HepG2 (cell line): ENCODE data around the gene CYB561. TPM values are rescaled to one million over a fixed set of nuclear protein-coding genes. Genes with fewer than 3 reads are reported as not detected.

Experiments
- ARNT2 ChIP-seq: sonication (generic); formaldehyde crosslinking; IDR thresholded peaks from 2 replicates; pipeline ENCODE4 v1.8.0; 2022; ENCODE audit warnings: mild to moderate bottlenecking, low read depth, missing genetic modification reagents, moderate library complexity
- BRCA1 ChIP-seq: sonication (generic); formaldehyde crosslinking; IDR thresholded peaks from 2 replicates; pipeline ENCODE4 v1.4.0; 2020; ENCODE audit warnings: missing genetic modification reagents
- CBFB ChIP-seq: sonication (generic); formaldehyde crosslinking; IDR thresholded peaks from 2 replicates; pipeline ENCODE4 v1.4.0; 2020; ENCODE audit warnings: missing genetic modification reagents
- CHCHD3 ChIP-seq: sonication (generic); formaldehyde crosslinking; IDR thresholded peaks from 2 replicates; pipeline ENCODE4 v1.8.0; 2022; ENCODE audit warnings: mild to moderate bottlenecking, missing genetic modification reagents, moderate library complexity
- ESRRA ChIP-seq: sonication (generic); formaldehyde crosslinking; IDR thresholded peaks from 2 replicates; pipeline ENCODE4 v1.5.1; 2020; ENCODE audit warnings: mild to moderate bottlenecking, low read depth, missing genetic modification reagents
- FOXO1 ChIP-seq: sonication (generic); formaldehyde crosslinking; IDR thresholded peaks from 2 replicates; pipeline ENCODE4 v1.4.0; 2020; ENCODE audit warnings: missing genetic modification reagents
- HES4 ChIP-seq: sonication (generic); formaldehyde crosslinking; IDR thresholded peaks from 2 replicates; pipeline ENCODE4 v1.9.0; 2021; ENCODE audit warnings: mild to moderate bottlenecking, missing genetic modification reagents, borderline replicate concordance
- HNRNPH1 ChIP-seq: fragments of 200-400 bp; formaldehyde crosslinking; optimal IDR thresholded peaks from 2 replicates; pipeline ENCODE3; 2017; ENCODE audit warnings: mild to moderate bottlenecking, low read depth, low read length
- IKZF1 ChIP-seq: fragments of 450-650 bp; IDR thresholded peaks from 2 replicates; pipeline ENCODE4 v1.7.1; 2016
- JDP2 ChIP-seq: sonication (generic); formaldehyde crosslinking; IDR thresholded peaks from 2 replicates; pipeline ENCODE4 v1.8.1; 2022; ENCODE audit warnings: missing genetic modification reagents, borderline replicate concordance
- JUND ChIP-seq: sonication (generic); formaldehyde crosslinking; IDR thresholded peaks from 2 replicates; pipeline ENCODE4 v1.8.0; 2022; ENCODE audit warnings: mild to moderate bottlenecking, missing genetic modification reagents
- KAT8 ChIP-seq: IDR thresholded peaks from 2 replicates; pipeline ENCODE4 v1.6.1; 2016; ENCODE audit warnings: missing genetic modification reagents, missing compliant biosample characterization
- KLF13 ChIP-seq: sonication (generic); formaldehyde crosslinking; IDR thresholded peaks from 2 replicates; pipeline ENCODE4 v1.4.0; 2020; ENCODE audit warnings: mild to moderate bottlenecking, missing genetic modification reagents
- MIER2 ChIP-seq: IDR thresholded peaks from 2 replicates; pipeline ENCODE4 v1.6.1; 2016; ENCODE audit warnings: missing biosample characterization, missing genetic modification reagents
- NR3C1 ChIP-seq: sonication (generic); formaldehyde crosslinking; IDR thresholded peaks from 2 replicates; pipeline ENCODE4 v1.4.0; 2020; ENCODE audit warnings: missing genetic modification reagents
- PRMT3 ChIP-seq: sonication (generic); formaldehyde crosslinking; IDR thresholded peaks from 2 replicates; pipeline ENCODE4 v1.8.1; 2022; ENCODE audit warnings: low read depth, mild to moderate bottlenecking, moderate library complexity, missing genetic modification reagents, borderline replicate concordance
- SPEN ChIP-seq: sonication (generic); formaldehyde crosslinking; IDR thresholded peaks from 2 replicates; pipeline ENCODE4 v1.5.1; 2020; ENCODE audit warnings: low read depth, mild to moderate bottlenecking, missing genetic modification reagents
- STAG1 ChIP-seq: sonication (generic); formaldehyde crosslinking; IDR thresholded peaks from 2 replicates; pipeline ENCODE4 v1.4.0; 2020; ENCODE audit warnings: missing genetic modification reagents
- SUZ12 ChIP-seq: fragments of 150-350 bp; IDR thresholded peaks from 2 replicates; pipeline ENCODE4 v1.6.1; 2014; ENCODE audit warnings: low read depth, low read length
- TBP ChIP-seq: sonication (generic); formaldehyde crosslinking; IDR thresholded peaks from 2 replicates; pipeline ENCODE4 v1.5.0; 2020; ENCODE audit warnings: missing genetic modification reagents
- TBX3 ChIP-seq: fragments of 450-650 bp; IDR thresholded peaks from 2 replicates; pipeline ENCODE4 v1.6.1; 2017; ENCODE audit warnings: antibody characterized with exemption, mild to moderate bottlenecking, inconsistent platforms, borderline replicate concordance
- TCF7L2 ChIP-seq: IDR thresholded peaks from 2 replicates; pipeline ENCODE4 v1.6.1; 2011; ENCODE audit warnings: mild to moderate bottlenecking, low read depth, low read length, moderate library complexity
- TEF ChIP-seq: sonication (generic); formaldehyde crosslinking; IDR thresholded peaks from 2 replicates; pipeline ENCODE4 v1.5.0; 2020; ENCODE audit warnings: missing genetic modification reagents
- ZBTB7B ChIP-seq: sonication (generic); formaldehyde crosslinking; IDR thresholded peaks from 2 replicates; pipeline ENCODE4 v1.4.0; 2020; ENCODE audit warnings: missing genetic modification reagents
- ZMAT3 ChIP-seq: sonication (generic); formaldehyde crosslinking; conservative IDR thresholded peaks from 2 replicates; pipeline ENCODE4 v1.7.0; 2021; ENCODE audit warnings: missing genetic modification reagents
- ZNF205 ChIP-seq: IDR thresholded peaks from 2 replicates; pipeline ENCODE4 v1.6.1; 2018; ENCODE audit warnings: missing biosample characterization, missing genetic modification reagents
- ZNF224 ChIP-seq: sonication (generic); formaldehyde crosslinking; IDR thresholded peaks from 2 replicates; pipeline ENCODE4 v1.5.0; 2020; ENCODE audit warnings: mild to moderate bottlenecking, missing genetic modification reagents
- ZNF496 ChIP-seq: sonication (generic); formaldehyde crosslinking; IDR thresholded peaks from 2 replicates; pipeline ENCODE4 v1.8.1; 2023; ENCODE audit warnings: mild to moderate bottlenecking, moderate library complexity, missing genetic modification reagents; ENCODE audit not compliant: insufficient replicate concordance
- ZNF563 ChIP-seq: sonication (generic); formaldehyde crosslinking; IDR thresholded peaks from 2 replicates; pipeline ENCODE4 v1.8.0; 2022; ENCODE audit warnings: mild to moderate bottlenecking, moderate library complexity, missing genetic modification reagents
- ZNF576 ChIP-seq: sonication (generic); formaldehyde crosslinking; IDR thresholded peaks from 2 replicates; pipeline ENCODE4 v1.4.0; 2020; ENCODE audit warnings: mild to moderate bottlenecking, missing genetic modification reagents
- polyA plus RNA-seq, 8 experiments: library from polyadenylated mRNA; depleted of rRNA in 3 of 8; stranded (reverse) in 7 of 8; unstranded in 1 of 8; fragments of >200 nt; fragmentation: Illumina TruSeq in 4 of 8; extraction: Trizol in 4 of 8; gene quantifications; 2 replicates each; pipeline versions ENCODE4 v1.2.1 to v1.2.3, GENCODE V29; 2011 to 2016; ENCODE audit warnings: low read depth in 4 of 8, missing spikeins in 1 of 8, mixed read lengths in 1 of 8; ENCODE audit not compliant: insufficient read depth in 1 of 8
- total RNA-seq, 5 experiments: library from RNA; depleted of rRNA; stranded (reverse); fragments of >200 nt; fragmentation: Illumina TruSeq; extraction: Trizol; gene quantifications; 2 replicates each; pipeline ENCODE4 v1.2.3, GENCODE V29; 2016; ENCODE audit warnings: low read depth in 1 of 5
- TF ChIP-seq, protein P1 (sequence below): sonication (generic); formaldehyde crosslinking; IDR thresholded peaks from 2 replicates; pipeline ENCODE4 v1.8.0; 2022; ENCODE audit warnings: mild to moderate bottlenecking, missing genetic modification reagents, borderline replicate concordance

Gene CYB561
- total and polyA plus RNA-seq, 2 of the 13 experiments (the other 11 are each of a cell fraction or from before 2014, with no cell fraction given) = 1.5 to 6.7 TPM

- TF ChIP-seq BRCA1 (CRISPR knock-in tag) (no peak), KLF13 (CRISPR knock-in tag) (no peak), HES4 (CRISPR knock-in tag) (no peak), ZNF224 (CRISPR knock-in tag) (no peak), ZBTB7B (CRISPR knock-in tag) (no peak), IKZF1 (no peak), PRMT3 (CRISPR knock-in tag) (no peak), ZNF496 (CRISPR knock-in tag) (no peak), MIER2 (CRISPR knock-in tag) (0 out of 2 replicates have a peak, but pooled peaks have one; percentile 49), KAT8 (CRISPR knock-in tag) (0 out of 2 replicates have a peak, but pooled peaks have one; percentile 27), TEF (CRISPR knock-in tag) (no peak), NR3C1 (no peak), SPEN (CRISPR knock-in tag) (no peak), ZMAT3 (CRISPR knock-in tag) (no peak), ARNT2 (no peak), ZNF563 (CRISPR knock-in tag) (no peak), FOXO1 (peak; percentile 31; the same call in 1 of the 2 replicates), ZNF576 (CRISPR knock-in tag) (no peak), JUND (CRISPR knock-in tag) (no peak), SUZ12 (no peak), CBFB (CRISPR knock-in tag) (no peak), ESRRA (peak; percentile 29; the same call in 1 of the 2 replicates), ZNF205 (CRISPR knock-in tag) (0 out of 2 replicates have a peak, but pooled peaks have one; percentile 50), STAG1 (CRISPR knock-in tag) (peak; percentile 88), HNRNPH1 (no peak), TBX3 (no peak), JDP2 (CRISPR knock-in tag) (no peak), CHCHD3 (0 out of 2 replicates have a peak, but pooled peaks have one; percentile 12), TCF7L2 (no peak), TBP (CRISPR knock-in tag) (no peak)
- TF ChIP-seq, protein P1, sequence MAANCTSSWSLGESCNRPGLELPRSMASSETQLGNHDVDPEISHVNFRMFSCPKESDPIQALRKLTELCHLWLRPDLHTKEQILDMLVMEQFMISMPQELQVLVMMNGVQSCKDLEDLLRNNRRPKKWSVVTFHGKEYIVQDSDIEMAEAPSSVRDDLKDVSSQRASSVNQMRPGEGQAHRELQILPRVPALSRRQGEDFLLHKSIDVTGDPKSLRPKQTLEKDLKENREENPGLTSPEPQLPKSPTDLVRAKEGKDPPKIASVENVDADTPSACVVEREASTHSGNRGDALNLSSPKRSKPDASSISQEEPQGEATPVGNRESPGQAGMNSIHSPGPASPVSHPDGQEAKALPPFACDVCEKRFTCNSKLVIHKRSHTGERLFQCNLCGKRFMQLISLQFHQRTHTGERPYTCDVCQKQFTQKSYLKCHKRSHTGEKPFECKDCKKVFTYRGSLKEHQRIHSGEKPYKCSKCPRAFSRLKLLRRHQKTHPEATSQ (CRISPR knock-in tag) = no peak
These were observed 32.8 kb upstream of the CYB561 start (continued) for GRCh38 chr17:63478814-63479494.
